SK-N-SH (cell line): ENCODE results near the gene OR2AT4. TPM values are rescaled to one million over a fixed set of nuclear protein-coding genes. Genes with fewer than 3 reads are reported as not detected.

ENCODE experiments used
- CTCF ChIA-PET: fragments of 300-600, 350-600 bp; formaldehyde crosslinking; extraction: SDS; loops from one replicate; lab custom pipeline; 2021; lab: Yijun Ruan, JAX
- POLR2A ChIA-PET: fragments of 350-600 bp; sonication (Branson Sonifier 250); formaldehyde crosslinking; extraction: SDS; loops from one replicate; lab custom pipeline; 2020; ENCODE audit warnings: antibody characterized with exemption, inconsistent platforms; lab: Yijun Ruan, JAX
- DNase-seq: peaks from one replicate; pipeline ENCODE4 v3.0.0; 2012
- H2AFZ ChIP-seq: fragments of 200-600 bp; sonication (generic); 2 replicates; pipeline ENCODE4 v1.8.1; 2016; ENCODE audit warnings: antibody characterized with exemption, mild to moderate bottlenecking, low read depth
- H3F3A ChIP-seq: fragments of 200-600 bp; sonication (generic); replicated peaks from 2 replicates; pipeline ENCODE3; 2016; ENCODE audit warnings: antibody characterized with exemption, mild to moderate bottlenecking; ENCODE audit not compliant: insufficient read depth
- H3K27ac ChIP-seq, 2 experiments: fragments of 200-500 bp in 1 of 2; fragments of 200-600 bp in 1 of 2; sonication (Bioruptor generic) in 1 of 2; sonication (generic), shearing (Covaris generic) in 1 of 2; 2 replicates each; pipeline versions ENCODE4 v1.5.1 to v1.6.1; 2014 to 2016; ENCODE audit warnings: low read depth in 2 of 2, inconsistent platforms in 1 of 2, low read length in 1 of 2, mild to moderate bottlenecking in 1 of 2, mixed read lengths in 1 of 2
- H3K27me3 ChIP-seq: fragments of 200-600 bp; sonication (generic), shearing (Covaris generic); 2 replicates; pipeline ENCODE4 v1.6.1; 2016; ENCODE audit warnings: mixed run types; ENCODE audit not compliant: insufficient read depth
- H3K36me3 ChIP-seq, 2 experiments: fragments of 200-500 bp in 1 of 2; fragments of 200-600 bp in 1 of 2; sonication (Bioruptor generic) in 1 of 2; sonication (generic) in 1 of 2; replicated peaks in 1 of 2; 2 replicates each; pipeline versions ENCODE3 to v1.5.1; 2014 to 2016; ENCODE audit warnings: low read length in 1 of 2, mild to moderate bottlenecking in 1 of 2; ENCODE audit not compliant: insufficient read depth in 2 of 2, control insufficient read depth in 1 of 2
- H3K4me1 ChIP-seq, 2 experiments: fragments of 200-500 bp in 1 of 2; fragments of 200-600 bp in 1 of 2; sonication (Bioruptor generic) in 1 of 2; sonication (generic), shearing (Covaris generic) in 1 of 2; 2 replicates each; pipeline versions ENCODE4 v1.5.1 to v1.6.1; 2014 to 2016; ENCODE audit warnings: low read depth in 1 of 2, low read length in 1 of 2, mixed run types in 1 of 2; ENCODE audit not compliant: insufficient read depth in 2 of 2, control insufficient read depth in 1 of 2
- H3K4me2 ChIP-seq: fragments of 200-600 bp; sonication (generic), shearing (Covaris generic); 2 replicates; pipeline ENCODE4 v1.6.1; 2017; ENCODE audit warnings: mixed run types
- H3K4me3 ChIP-seq, 2 experiments: fragments of 200-500 bp in 1 of 2; fragments of 200-600 bp in 1 of 2; sonication (Bioruptor generic) in 1 of 2; sonication (generic), shearing (Covaris generic) in 1 of 2; 2 replicates each; pipeline versions ENCODE4 v1.5.1 to v1.8.1; 2014 to 2016; ENCODE audit warnings: low read depth in 2 of 2, inconsistent platforms in 1 of 2, low read length in 1 of 2, mild to moderate bottlenecking in 1 of 2, mixed read lengths in 1 of 2, moderate library complexity in 1 of 2
- H3K79me2 ChIP-seq: fragments of 200-600 bp; sonication (generic); 2 replicates; pipeline ENCODE4 v1.8.1; 2017; ENCODE audit warnings: mild to moderate bottlenecking; ENCODE audit not compliant: insufficient read depth
- H3K9ac ChIP-seq: fragments of 200-600 bp; sonication (generic); 2 replicates; pipeline ENCODE4 v1.6.1; 2017; ENCODE audit warnings: mixed run types
- H3K9me2 ChIP-seq: fragments of 200-600 bp; sonication (generic); 2 replicates; pipeline ENCODE4 v1.6.1; 2017; ENCODE audit warnings: mixed run types
- H3K9me3 ChIP-seq: fragments of 200-600 bp; sonication (generic); 2 replicates; pipeline ENCODE4 v1.6.1; 2017; ENCODE audit warnings: mixed run types, mild to moderate bottlenecking, moderate library complexity
- H4K20me1 ChIP-seq: fragments of 200-600 bp; sonication (generic); 2 replicates; pipeline ENCODE4 v1.6.1; 2017; ENCODE audit warnings: mild to moderate bottlenecking, mixed run types; ENCODE audit not compliant: insufficient read depth
- EP300 ChIP-seq, 2 experiments: IDR thresholded peaks; 2 replicates each; pipeline versions ENCODE4 v1.4.0 to v1.6.1; 2012; ENCODE audit warnings: borderline replicate concordance in 1 of 2, low read depth in 1 of 2, low read length in 1 of 2
- FOXJ3 ChIP-seq: sonication (generic); formaldehyde crosslinking; IDR thresholded peaks from 2 replicates; pipeline ENCODE4 v1.5.1; 2020; ENCODE audit warnings: mild to moderate bottlenecking, missing genetic modification reagents
- GABPA ChIP-seq: IDR thresholded peaks from 2 replicates; pipeline ENCODE4 v1.4.0; 2012; ENCODE audit warnings: low read depth, mild to moderate bottlenecking
- JUND ChIP-seq: IDR thresholded peaks from 2 replicates; pipeline ENCODE4 v1.4.0; 2012
- MEF2A ChIP-seq: IDR thresholded peaks from 2 replicates; pipeline ENCODE4 v1.4.0; 2012; ENCODE audit warnings: low read depth, borderline replicate concordance
- NFIC ChIP-seq: IDR thresholded peaks from 2 replicates; pipeline ENCODE4 v1.4.0; 2012; ENCODE audit warnings: borderline replicate concordance
- NRF1 ChIP-seq: IDR thresholded peaks from 2 replicates; pipeline ENCODE4 v1.6.1; 2012; ENCODE audit warnings: low read depth, mild to moderate bottlenecking, low read length
- POLR2AphosphoS5 ChIP-seq: IDR thresholded peaks from 2 replicates; pipeline ENCODE4 v1.6.1; 2012; ENCODE audit warnings: low read depth, low read length
- RCOR1 ChIP-seq: fragments of 150-350 bp; IDR thresholded peaks from 2 replicates; pipeline ENCODE4 v1.6.1; 2017; ENCODE audit warnings: antibody characterized with exemption, low read length
- RFX5 ChIP-seq: IDR thresholded peaks from 2 replicates; pipeline ENCODE4 v1.6.1; 2012; ENCODE audit warnings: mild to moderate bottlenecking, improper control_type of control experiment, low read length
- RXRA ChIP-seq: IDR thresholded peaks from 2 replicates; pipeline ENCODE4 v1.4.0; 2012; ENCODE audit warnings: low read depth, mild to moderate bottlenecking, borderline replicate concordance
- TAF1 ChIP-seq: IDR thresholded peaks from 2 replicates; pipeline ENCODE4 v1.6.1; 2012; ENCODE audit warnings: low read depth, mild to moderate bottlenecking, low read length, moderate library complexity, borderline replicate concordance
- YY1 ChIP-seq: IDR thresholded peaks from 2 replicates; pipeline ENCODE4 v1.4.0; 2012; ENCODE audit warnings: low read depth, mild to moderate bottlenecking
- WGBS: methylation state at CpG from one replicate; pipeline ENCODE4 v1.1.6; 2017; ENCODE audit warnings: low lambda C conversion rate; 5-methylcytosine and 5-hydroxymethylcytosine counted together
- polyA plus RNA-seq, 3 experiments: library from polyadenylated mRNA; depleted of rRNA; stranded (reverse); fragments of >200 nt; gene quantifications; 2 replicates each; pipeline ENCODE4 v1.2.3, GENCODE V29; 2012
- TF ChIP-seq, protein P1 (sequence below): fragments of 150-350 bp; IDR thresholded peaks from 2 replicates; pipeline ENCODE4 v1.6.1; 2017; ENCODE audit warnings: antibody characterized with exemption, low read length, low read depth, borderline replicate concordance
- TF ChIP-seq, protein P2 (sequence below): IDR thresholded peaks from 2 replicates; pipeline ENCODE4; 2012
- TF ChIP-seq, protein P3 (sequence below): fragments of 150-350 bp; IDR thresholded peaks from 2 replicates; pipeline ENCODE4 v1.6.1; 2016; ENCODE audit warnings: mild to moderate bottlenecking, low read depth, low read length

OR2AT4 gene
- polyA plus RNA-seq, 1 of the 3 experiments (the other 2 are of a cell fraction) = not detected

- H4K20me1 ChIP-seq = no peaks in the 10 kb centered on the region
- no peaks in the 10 kb centered on the region for H3K79me2 ChIP-seq
- DNase-seq = no peak
- no peak overlapping the region for H2AFZ ChIP-seq
- no peaks in the 10 kb centered on the region; the same call in 1 of the 2 replicates for H3K9me2 ChIP-seq
- no peak overlapping the region for H3K9ac ChIP-seq
- no peak overlapping the region for H3K27ac ChIP-seq
- H3K27me3 ChIP-seq = no peaks in the 10 kb centered on the region
- 53% methylated on average over 2 of the region's 2 CpGs for WGBS
- no peak for TF ChIP-seq GABPA
- TF ChIP-seq NRF1 = no peak
- TF ChIP-seq, protein P1, sequence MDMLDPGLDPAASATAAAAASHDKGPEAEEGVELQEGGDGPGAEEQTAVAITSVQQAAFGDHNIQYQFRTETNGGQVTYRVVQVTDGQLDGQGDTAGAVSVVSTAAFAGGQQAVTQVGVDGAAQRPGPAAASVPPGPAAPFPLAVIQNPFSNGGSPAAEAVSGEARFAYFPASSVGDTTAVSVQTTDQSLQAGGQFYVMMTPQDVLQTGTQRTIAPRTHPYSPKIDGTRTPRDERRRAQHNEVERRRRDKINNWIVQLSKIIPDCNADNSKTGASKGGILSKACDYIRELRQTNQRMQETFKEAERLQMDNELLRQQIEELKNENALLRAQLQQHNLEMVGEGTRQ = no peak
- no peak for TF ChIP-seq JUND
- TF ChIP-seq YY1 = no peak
- TF ChIP-seq TAF1 = no peak
- no peak for TF ChIP-seq EP300 (IDR thresholded peaks at IDR 0.05; ENCODE audit: borderline replicate concordance in 1 of 2, low read depth in 1 of 2, low read length in 1 of 2)
- TF ChIP-seq NFIC = no peak
- TF ChIP-seq, protein P2, sequence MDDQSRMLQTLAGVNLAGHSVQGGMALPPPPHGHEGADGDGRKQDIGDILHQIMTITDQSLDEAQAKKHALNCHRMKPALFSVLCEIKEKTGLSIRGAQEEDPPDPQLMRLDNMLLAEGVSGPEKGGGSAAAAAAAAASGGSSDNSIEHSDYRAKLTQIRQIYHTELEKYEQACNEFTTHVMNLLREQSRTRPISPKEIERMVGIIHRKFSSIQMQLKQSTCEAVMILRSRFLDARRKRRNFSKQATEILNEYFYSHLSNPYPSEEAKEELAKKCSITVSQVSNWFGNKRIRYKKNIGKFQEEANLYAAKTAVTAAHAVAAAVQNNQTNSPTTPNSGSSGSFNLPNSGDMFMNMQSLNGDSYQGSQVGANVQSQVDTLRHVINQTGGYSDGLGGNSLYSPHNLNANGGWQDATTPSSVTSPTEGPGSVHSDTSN = no peak
- H3K4me1 ChIP-seq = peaks cover 0 to under 1% of the 10 kb centered on the region in 2 experiments; a peak in 1 of 4 replicates
- H3K9me3 ChIP-seq = no peaks in the 10 kb centered on the region
- H3K4me3 ChIP-seq = no peak overlapping the region
- H3K4me2 ChIP-seq = no peak overlapping the region
- CTCF ChIA-PET = interaction anchor here (1.6 kb wide), 1 partner anchor 99 kb away, joined by 4 read pairs; no protein-coding TSS in a partner anchor
- no peaks in the 10 kb centered on the region for H3F3A ChIP-seq
- H3K36me3 ChIP-seq = no peaks in the 10 kb centered on the region
- POLR2A ChIA-PET = no interaction called here
Measured at GRCh38 chr11:75041263-75041662, 55.4 kb downstream of the OR2AT4 start.

GRCh38 chr11:75040167-75040770, 56.4 kb downstream of the OR2AT4 start:
- ChIA-PET CTCF (interaction anchor here (1.6 kb wide), 1 partner anchor 100 kb away, joined by 4 read pairs; no protein-coding TSS in a partner anchor), POLR2A (no interaction called here)
- no peaks in the 10 kb centered on the region for H3K27me3 ChIP-seq

More at GRCh38 chr11:75040167-75040770, 56.4 kb downstream of the OR2AT4 start:
- H3K36me3 ChIP-seq = no peaks in the 10 kb centered on the region
- no peak overlapping the region for H3K4me2 ChIP-seq
- H4K20me1 ChIP-seq = no peaks in the 10 kb centered on the region
- H3K4me3 ChIP-seq = no peak overlapping the region
- DNase-seq = no peak
- peaks cover 0 to 7% of the 10 kb centered on the region in 2 experiments; a peak in 1 of 4 replicates for H3K4me1 ChIP-seq
- WGBS = 78% methylated on average over 10 of the region's 11 CpGs
- no peak overlapping the region for H2AFZ ChIP-seq
- H3K9me2 ChIP-seq = no peaks in the 10 kb centered on the region; the same call in 1 of the 2 replicates
- H3K9ac ChIP-seq = no peak overlapping the region
- H3F3A ChIP-seq = no peaks in the 10 kb centered on the region
- no peaks in the 10 kb centered on the region for H3K79me2 ChIP-seq
- TF ChIP-seq, protein P3, sequence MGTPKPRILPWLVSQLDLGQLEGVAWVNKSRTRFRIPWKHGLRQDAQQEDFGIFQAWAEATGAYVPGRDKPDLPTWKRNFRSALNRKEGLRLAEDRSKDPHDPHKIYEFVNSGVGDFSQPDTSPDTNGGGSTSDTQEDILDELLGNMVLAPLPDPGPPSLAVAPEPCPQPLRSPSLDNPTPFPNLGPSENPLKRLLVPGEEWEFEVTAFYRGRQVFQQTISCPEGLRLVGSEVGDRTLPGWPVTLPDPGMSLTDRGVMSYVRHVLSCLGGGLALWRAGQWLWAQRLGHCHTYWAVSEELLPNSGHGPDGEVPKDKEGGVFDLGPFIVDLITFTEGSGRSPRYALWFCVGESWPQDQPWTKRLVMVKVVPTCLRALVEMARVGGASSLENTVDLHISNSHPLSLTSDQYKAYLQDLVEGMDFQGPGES = no peak
- TF ChIP-seq NRF1 (no peak), POLR2AphosphoS5 (no peak), RCOR1 (no peak), RFX5 (no peak), TAF1 (no peak), RXRA (no peak), FOXJ3 (no peak), MEF2A (no peak)
- TF ChIP-seq, protein P1 = no peak
- TF ChIP-seq, all 33 proteins: peak for 0
- no peak overlapping the region for H3K27ac ChIP-seq
- H3K9me3 ChIP-seq = no peaks in the 10 kb centered on the region
